DND-41 (cell line): ENCODE data around the gene ATF5.
"Not testable (repeated sequence)": the region's sequence is repeated elsewhere in the genome, so short reads cannot be mapped to it uniquely, and the experiment has no call there.

Source experiments
- ATAC-seq: fragments of 200-7000 bp; cut with Tn5 transposase; 3 replicates; pipeline ENCODE4 v1.9.1; 2021; ENCODE audit warnings: low read depth; ENCODE audit not compliant: insufficient read depth
- DNase-seq: peaks from one replicate; pipeline ENCODE4 v3.0.0-alpha.2; 2020
- H2AFZ ChIP-seq: 2 replicates; pipeline ENCODE4 v1.6.0; 2012; ENCODE audit warnings: low read depth, low read length
- H3K27ac ChIP-seq: 2 replicates; pipeline ENCODE4 v1.5.1; 2012; ENCODE audit warnings: low read length, inconsistent platforms
- H3K27me3 ChIP-seq: fragments of 200-600 bp; sonication (generic); 2 replicates; pipeline ENCODE4 v1.6.0; 2012; ENCODE audit warnings: low read length, mild to moderate bottlenecking, inconsistent platforms; ENCODE audit not compliant: insufficient read depth, poor library complexity
- H3K36me3 ChIP-seq: 2 replicates; pipeline ENCODE4 v1.5.1; 2012; ENCODE audit warnings: low read length, inconsistent platforms; ENCODE audit not compliant: insufficient read depth
- H3K4me1 ChIP-seq: 2 replicates; pipeline ENCODE4 v1.5.1; 2012; ENCODE audit warnings: mild to moderate bottlenecking, low read length; ENCODE audit not compliant: insufficient read depth
- H3K4me2 ChIP-seq: 2 replicates; pipeline ENCODE4 v1.6.0; 2012; ENCODE audit warnings: mild to moderate bottlenecking, moderate library complexity, low read length, inconsistent platforms; ENCODE audit not compliant: insufficient read depth
- H3K4me3 ChIP-seq, 2 experiments: fragments of 200-600 bp in 1 of 2; shearing (Covaris generic) in 1 of 2; 2 replicates each; pipeline ENCODE4 v1.5.1; 2012 to 2016; ENCODE audit warnings: inconsistent platforms in 2 of 2, low read length in 2 of 2, mild to moderate bottlenecking in 2 of 2, low read depth in 1 of 2, moderate library complexity in 1 of 2
- H3K79me2 ChIP-seq: 2 replicates; pipeline ENCODE4 v1.6.0; 2012; ENCODE audit warnings: low read length, inconsistent platforms; ENCODE audit not compliant: insufficient read depth
- H3K9ac ChIP-seq: 2 replicates; pipeline ENCODE4 v1.6.0; 2012; ENCODE audit warnings: low read depth, mild to moderate bottlenecking, inconsistent platforms, low read length, moderate library complexity
- H3K9me3 ChIP-seq: 2 replicates; pipeline ENCODE4 v1.5.1; 2012; ENCODE audit warnings: low read length, moderate library complexity, mild to moderate bottlenecking, inconsistent platforms; ENCODE audit not compliant: insufficient read depth, severe bottlenecking
- H4K20me1 ChIP-seq: 2 replicates; pipeline ENCODE4 v1.6.0; 2012; ENCODE audit warnings: low read length; ENCODE audit not compliant: insufficient read depth
- EZH2 ChIP-seq: IDR thresholded peaks from 3 replicates; pipeline ENCODE4 v1.6.1; 2012; ENCODE audit warnings: borderline replicate concordance, low read depth, mild to moderate bottlenecking, moderate library complexity, low read length, inconsistent platforms; ENCODE audit not compliant: severe bottlenecking
- TF ChIP-seq, protein P1 (sequence below): IDR thresholded peaks from 2 replicates; pipeline ENCODE4 v1.5.1; 2012; ENCODE audit warnings: borderline replicate concordance, low read length, moderate library complexity, mild to moderate bottlenecking; ENCODE audit not compliant: poor library complexity, severe bottlenecking; ENCODE audit errors: extremely low read depth

The ATF5 gene

GRCh38 chr19:49921871-49922795 is 6.9 kb upstream of the ATF5 start:
- peak overlapping the region; percentile 91; the same call in 1 of the 2 replicates for H3K27ac ChIP-seq
- peak overlapping the region; percentile 61; the same call in 1 of the 2 replicates for H3K4me2 ChIP-seq
- H3K36me3 ChIP-seq, result peaks cover 89% of the 10 kb centered on the region
- H4K20me1 ChIP-seq, result peaks cover 88% of the 10 kb centered on the region
- H3K4me3 ChIP-seq, result no peak overlapping the region
- peaks cover 98% of the 10 kb centered on the region for H3K79me2 ChIP-seq
- peak overlapping the region; percentile 58; the same call in 1 of the 2 replicates for H3K9ac ChIP-seq
- ATAC-seq (no peak), DNase-seq (no peak)
- H3K27me3 ChIP-seq, result no peaks in the 10 kb centered on the region
- no peak for TF ChIP-seq EZH2
- peaks cover 55% of the 10 kb centered on the region for H3K4me1 ChIP-seq
- no peaks in the 10 kb centered on the region for H3K9me3 ChIP-seq
- H2AFZ ChIP-seq, result no peak overlapping the region

DNA sequence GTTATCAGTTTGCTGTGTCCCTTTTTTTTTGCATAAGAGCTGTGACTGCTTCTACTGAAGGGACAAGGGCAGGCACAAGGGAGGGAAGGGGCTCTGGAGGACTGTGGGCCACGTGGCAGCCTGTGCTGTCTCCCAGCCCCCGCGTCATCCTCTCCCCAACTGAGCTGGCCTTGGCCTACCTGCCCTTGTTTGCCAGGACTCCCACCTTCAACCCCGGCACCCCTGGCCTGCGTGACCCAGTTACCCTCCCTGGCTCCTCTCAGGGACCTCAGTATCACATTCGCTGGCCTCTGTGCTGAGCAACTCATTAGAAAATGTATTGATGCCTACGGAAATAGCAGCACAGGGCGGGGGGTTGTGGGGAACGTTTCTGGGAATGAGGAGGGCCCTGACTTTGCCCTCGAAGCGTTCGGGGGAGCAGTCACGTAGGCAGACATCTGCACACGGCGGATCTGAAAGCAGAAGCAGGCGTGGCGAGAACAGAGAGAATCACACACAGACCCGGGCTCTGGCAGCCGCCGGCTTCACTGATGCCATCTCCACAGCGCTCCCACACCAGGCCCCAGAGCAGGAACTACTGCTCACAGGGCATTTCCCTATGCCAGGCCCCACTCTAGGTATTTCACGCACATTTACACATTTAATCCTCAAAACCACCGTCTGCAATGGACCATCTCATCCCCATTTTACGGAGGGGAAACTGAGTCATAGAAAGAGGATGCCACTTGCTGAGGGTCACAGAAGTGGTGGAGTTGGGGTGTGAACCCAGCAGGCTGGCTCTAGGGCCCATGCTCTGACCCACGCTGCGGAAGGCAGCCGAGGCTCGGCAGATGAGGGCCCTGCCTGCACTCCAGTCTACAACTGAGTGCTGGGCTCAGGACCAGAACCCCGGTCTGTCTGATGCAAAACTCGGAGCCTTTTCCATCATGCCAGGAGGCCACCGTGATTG is 5.7 kb upstream of the ATF5 start:
- Histone ChIP-seq H3K4me2 (peak overlapping the region; percentile 61), H3K9me3 (no peaks in the 10 kb centered on the region), H3K9ac (peak overlapping the region; percentile 58), H3K36me3 (peaks cover 88% of the 10 kb centered on the region), H4K20me1 (peaks cover 87% of the 10 kb centered on the region), H3K4me1 (peaks cover 66% of the 10 kb centered on the region), H3K4me3 (peak overlapping the region in 1 of 2 experiments; percentile 47; a peak in 2 of 4 replicates), H3K27me3 (no peaks in the 10 kb centered on the region), H2AFZ (no peak overlapping the region), H3K27ac (peak overlapping the region; percentile 91), H3K79me2 (peaks cover 98% of the 10 kb centered on the region)
- ATAC-seq, result peak; percentile 32
- TF ChIP-seq EZH2, result no peak
- TF ChIP-seq, protein P1, sequence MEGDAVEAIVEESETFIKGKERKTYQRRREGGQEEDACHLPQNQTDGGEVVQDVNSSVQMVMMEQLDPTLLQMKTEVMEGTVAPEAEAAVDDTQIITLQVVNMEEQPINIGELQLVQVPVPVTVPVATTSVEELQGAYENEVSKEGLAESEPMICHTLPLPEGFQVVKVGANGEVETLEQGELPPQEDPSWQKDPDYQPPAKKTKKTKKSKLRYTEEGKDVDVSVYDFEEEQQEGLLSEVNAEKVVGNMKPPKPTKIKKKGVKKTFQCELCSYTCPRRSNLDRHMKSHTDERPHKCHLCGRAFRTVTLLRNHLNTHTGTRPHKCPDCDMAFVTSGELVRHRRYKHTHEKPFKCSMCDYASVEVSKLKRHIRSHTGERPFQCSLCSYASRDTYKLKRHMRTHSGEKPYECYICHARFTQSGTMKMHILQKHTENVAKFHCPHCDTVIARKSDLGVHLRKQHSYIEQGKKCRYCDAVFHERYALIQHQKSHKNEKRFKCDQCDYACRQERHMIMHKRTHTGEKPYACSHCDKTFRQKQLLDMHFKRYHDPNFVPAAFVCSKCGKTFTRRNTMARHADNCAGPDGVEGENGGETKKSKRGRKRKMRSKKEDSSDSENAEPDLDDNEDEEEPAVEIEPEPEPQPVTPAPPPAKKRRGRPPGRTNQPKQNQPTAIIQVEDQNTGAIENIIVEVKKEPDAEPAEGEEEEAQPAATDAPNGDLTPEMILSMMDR, result no peak
- peak; percentile 58 for DNase-seq

DNA sequence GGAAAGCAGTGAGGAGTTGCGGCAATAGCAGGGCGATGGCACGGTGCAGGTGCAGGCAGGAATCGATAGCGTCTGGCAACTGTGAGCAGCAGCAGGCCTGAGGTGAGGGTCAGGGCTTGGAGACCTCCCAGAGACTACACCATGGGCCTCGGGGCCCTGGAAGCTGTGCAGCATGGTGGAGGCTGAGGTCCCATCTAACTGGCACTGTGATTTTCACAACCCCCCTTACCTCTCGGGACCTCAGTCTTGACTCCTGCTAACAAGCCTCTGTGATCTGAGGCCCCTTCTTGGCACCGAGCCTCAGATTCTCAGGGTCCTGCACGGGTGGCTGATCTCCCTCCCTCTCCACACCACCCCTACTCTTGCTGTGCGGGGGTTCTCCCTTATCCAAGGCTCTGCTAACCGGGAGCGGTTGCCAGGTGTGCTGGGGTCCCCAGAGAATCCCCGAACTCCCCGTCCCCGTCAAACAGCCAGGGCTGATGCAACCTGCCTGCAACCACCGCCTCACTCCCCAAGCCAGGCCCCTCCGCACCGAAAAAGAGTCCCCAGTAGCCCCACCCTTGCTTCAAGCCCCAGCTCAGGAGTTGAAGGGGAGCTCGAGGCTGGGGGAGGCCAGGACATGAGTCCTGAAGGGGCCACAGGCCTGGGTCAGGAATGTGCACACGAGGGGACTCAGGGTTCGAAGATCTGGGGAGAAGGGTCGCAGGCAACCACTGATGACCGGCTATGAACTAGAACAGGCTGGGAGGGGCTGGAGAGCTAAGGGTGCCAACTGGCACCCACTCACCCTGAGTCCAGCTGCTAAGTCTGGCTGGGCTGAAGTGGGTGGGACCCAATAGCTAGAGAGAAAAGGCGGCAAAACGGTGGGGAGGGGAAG is 4.8 kb upstream of the ATF5 start:
- Histone ChIP-seq H3K9ac (peak overlapping the region; percentile 58), H3K4me1 (peaks cover 70% of the 10 kb centered on the region), H3K9me3 (no peaks in the 10 kb centered on the region), H3K27ac (peak overlapping the region; percentile 91), H3K4me2 (peak overlapping the region; percentile 61), H3K27me3 (no peaks in the 10 kb centered on the region), H2AFZ (no peak overlapping the region), H3K4me3 (peak overlapping the region in 1 of 2 experiments; percentile 47; a peak in 2 of 4 replicates), H4K20me1 (peaks cover 86% of the 10 kb centered on the region), H3K36me3 (peaks cover 89% of the 10 kb centered on the region), H3K79me2 (peaks cover 99% of the 10 kb centered on the region)
- ATAC-seq (peak; percentile 69), DNase-seq (peak; percentile 91)
- TF ChIP-seq EZH2, result no peak
- TF ChIP-seq, protein P1, result no peak

- Histone ChIP-seq H4K20me1 (peaks cover 81% of the 10 kb centered on the region), H3K36me3 (peaks cover 87% of the 10 kb centered on the region), H3K27ac (peak overlapping the region; percentile 91), H3K9ac (peak overlapping the region; percentile 58), H3K79me2 (peaks cover 99% of the 10 kb centered on the region), H3K4me2 (peak overlapping the region; percentile 61), H3K4me1 (peaks cover 73% of the 10 kb centered on the region), H3K4me3 (peak overlapping the region in 1 of 2 experiments; percentile 47; a peak in 2 of 4 replicates)
- H3K9me3 ChIP-seq, ATAC-seq, H3K27me3 ChIP-seq, DNase-seq, H2AFZ ChIP-seq: not testable (repeated sequence)
Measured at GRCh38 chr19:49924881-49925210, 4.2 kb upstream of the ATF5 start.
